ENCODE data around the gene PTX4.
"Not testable (repeated sequence)": the region's sequence is repeated elsewhere in the genome, so short reads cannot be mapped to it uniquely, and the experiment has no call there.

The PTX4 gene

GRCh38 chr16:1481906-1482835 lies 6.6 kb downstream of the PTX4 start:
- H2AFZ ChIP-seq (ENCODE audit: low read length): no peak overlapping the region
- no peaks in the 10 kb centered on the region for H3K27me3 ChIP-seq (ENCODE audit: insufficient read depth, low read length, poor library complexity, severe bottlenecking)
- no peaks in the 10 kb centered on the region for H3K9me2 ChIP-seq (replicated peaks; ENCODE audit: low read depth, low read length)
- H3K9ac ChIP-seq (ENCODE audit: low read depth, low read length, poor library complexity, severe bottlenecking): no peak overlapping the region
- H3K9me3 ChIP-seq (ENCODE audit: insufficient read depth, low read depth, low read length): no peaks in the 10 kb centered on the region
- no peak overlapping the region for H3K4me3 ChIP-seq (ENCODE audit: low read length, poor library complexity, severe bottlenecking)
- TF ChIP-seq EZH2phosphoT487 (IDR thresholded peaks at IDR 0.05; ENCODE audit: borderline replicate concordance) (no peak), CTCF (conservative IDR thresholded peaks at IDR 0.05; ENCODE audit: low read length) (no peak)
- no peaks in the 10 kb centered on the region for H3F3A ChIP-seq (ENCODE audit: low read depth)
- H3K4me1 ChIP-seq (ENCODE audit: insufficient read depth, low read length, poor library complexity, severe bottlenecking): no peaks in the 10 kb centered on the region
- H3K79me2 ChIP-seq (ENCODE audit: insufficient read depth, low read length): no peaks in the 10 kb centered on the region
- no peak overlapping the region for H3K4me2 ChIP-seq (ENCODE audit: low read depth, low read length, poor library complexity, severe bottlenecking)
- no peaks in the 10 kb centered on the region for H4K20me1 ChIP-seq (ENCODE audit: insufficient read depth, low read length, poor library complexity, severe bottlenecking)
- no peaks in the 10 kb centered on the region for H3K36me3 ChIP-seq (ENCODE audit: insufficient read depth, low read length)

- H3K79me2 ChIP-seq (ENCODE audit: insufficient read depth, low read length); H3K4me1 ChIP-seq (ENCODE audit: insufficient read depth, low read length, poor library complexity, severe bottlenecking); H2AFZ ChIP-seq (ENCODE audit: low read length); H3K4me3 ChIP-seq (ENCODE audit: low read length, poor library complexity, severe bottlenecking); H4K20me1 ChIP-seq (ENCODE audit: insufficient read depth, low read length, poor library complexity, severe bottlenecking); H3K27me3 ChIP-seq (ENCODE audit: insufficient read depth, low read length, poor library complexity, severe bottlenecking); H3F3A ChIP-seq (ENCODE audit: low read depth); H3K9ac ChIP-seq (ENCODE audit: low read depth, low read length, poor library complexity, severe bottlenecking); H3K9me3 ChIP-seq (ENCODE audit: insufficient read depth, low read depth, low read length); H3K36me3 ChIP-seq (ENCODE audit: insufficient read depth, low read length); H3K4me2 ChIP-seq (ENCODE audit: low read depth, low read length, poor library complexity, severe bottlenecking); H3K9me2 ChIP-seq (replicated peaks; ENCODE audit: low read depth, low read length): not testable (repeated sequence)
These were observed 9.8 kb downstream of the PTX4 start for GRCh38 chr16:1478937-1479336.

- no peak overlapping the region for H3K4me2 ChIP-seq (ENCODE audit: low read depth, low read length, poor library complexity, severe bottlenecking)
- H3K9ac ChIP-seq (ENCODE audit: low read depth, low read length, poor library complexity, severe bottlenecking): no peak overlapping the region
- H3K4me1 ChIP-seq (ENCODE audit: insufficient read depth, low read length, poor library complexity, severe bottlenecking): no peaks in the 10 kb centered on the region
- H3K79me2 ChIP-seq (ENCODE audit: insufficient read depth, low read length): peaks cover 7% of the 10 kb centered on the region; the same call in 1 of the 2 replicates
- H4K20me1 ChIP-seq (ENCODE audit: insufficient read depth, low read length, poor library complexity, severe bottlenecking): no peaks in the 10 kb centered on the region
- no peaks in the 10 kb centered on the region for H3K36me3 ChIP-seq (ENCODE audit: insufficient read depth, low read length)
- H3K9me3 ChIP-seq (ENCODE audit: insufficient read depth, low read depth, low read length): no peaks in the 10 kb centered on the region
- no peaks in the 10 kb centered on the region for H3K27me3 ChIP-seq (ENCODE audit: insufficient read depth, low read length, poor library complexity, severe bottlenecking)
- H3F3A ChIP-seq (ENCODE audit: low read depth): no peaks in the 10 kb centered on the region
- H2AFZ ChIP-seq (ENCODE audit: low read length): no peak overlapping the region
- no peak for TF ChIP-seq CTCF (conservative IDR thresholded peaks at IDR 0.05; ENCODE audit: low read length)
- TF ChIP-seq EZH2phosphoT487 (IDR thresholded peaks at IDR 0.05; ENCODE audit: borderline replicate concordance): no peak
- H3K4me3 ChIP-seq (ENCODE audit: low read length, poor library complexity, severe bottlenecking): no peak overlapping the region
- H3K9me2 ChIP-seq (replicated peaks; ENCODE audit: low read depth, low read length): no peaks in the 10 kb centered on the region
These were observed 11.7 kb downstream of the PTX4 start for GRCh38 chr16:1477033-1477432.
